Naive thymus-derived CD4-positive, alpha-beta T cell (primary cell): ENCODE data around the gene SAMM50. TPM values are rescaled to one million over a fixed set of nuclear protein-coding genes. Genes with fewer than 3 reads are reported as not detected.
A peak's percentile ranks its signal among the peaks of the same experiment; 100 is the strongest.

Experiments used
- ATAC-seq: fragments of 150-1000 bp; cut with Tn5 transposase; 2 replicates; pipeline ENCODE4 v1.10.0; 2021; ENCODE audit warnings: mild to moderate bottlenecking, moderate library complexity
- CTCF ChIA-PET: fragments of 350-600 bp; sonication (Branson Sonifier 250); formaldehyde crosslinking; loops from one replicate; lab custom pipeline; 2021; ENCODE audit warnings: antibody characterized with exemption; lab: Charles Lee
- POLR2A ChIA-PET: fragments of 350-600 bp; sonication (Branson Sonifier 250); formaldehyde crosslinking; loops from one replicate; lab custom pipeline; 2021; ENCODE audit warnings: antibody characterized with exemption, inconsistent platforms; lab: Charles Lee
- DNase-seq, 9 donors: peaks; one replicate each; pipeline versions ENCODE4 v3.0.0 to v3.0.0-alpha.2; 2020 to 2022; ENCODE audit warnings: mixed read lengths in 1 of 9
- H3K27ac ChIP-seq: one replicate; pipeline ENCODE4 v1.7.0; 2013; ENCODE audit warnings: mild to moderate bottlenecking, low read depth, low read length, moderate library complexity
- H3K27me3 ChIP-seq, 2 donors: one replicate each; pipeline ENCODE4 v1.7.0; 2013; ENCODE audit warnings: low read length in 2 of 2, mild to moderate bottlenecking in 2 of 2, moderate library complexity in 2 of 2; ENCODE audit not compliant: control insufficient read depth in 2 of 2, insufficient read depth in 2 of 2
- H3K36me3 ChIP-seq, 3 experiments: 1 replicate in 2 of 3; 2 replicates in 1 of 3; pipeline ENCODE4 v1.7.0; 2013; ENCODE audit warnings: low read length in 3 of 3, mild to moderate bottlenecking in 3 of 3, moderate library complexity in 1 of 3; ENCODE audit not compliant: insufficient read depth in 3 of 3, control insufficient read depth in 2 of 3
- H3K4me1 ChIP-seq, 2 donors: one replicate each; pipeline ENCODE4 v1.7.0; 2013; ENCODE audit warnings: low read length in 2 of 2, mild to moderate bottlenecking in 2 of 2, moderate library complexity in 1 of 2; ENCODE audit not compliant: control insufficient read depth in 2 of 2, insufficient read depth in 2 of 2
- H3K4me3 ChIP-seq: 2 replicates; pipeline ENCODE4 v1.7.0; 2013; ENCODE audit warnings: mild to moderate bottlenecking, low read length
- H3K9me3 ChIP-seq, 3 experiments: 1 replicate in 2 of 3; 2 replicates in 1 of 3; pipeline ENCODE4 v1.7.0; 2013; ENCODE audit warnings: low read length in 3 of 3; ENCODE audit not compliant: control insufficient read depth in 2 of 3
- H3K27ac Mint-ChIP-seq, 9 donors: one replicate each; pipeline ENCODE4 v1.8.0; 2020 to 2022; ENCODE audit warnings: mixed read lengths in 9 of 9, mild to moderate bottlenecking in 8 of 9, moderate library complexity in 5 of 9, inconsistent platforms in 2 of 9
- H3K27me3 Mint-ChIP-seq, 5 donors: one replicate each; pipeline ENCODE4 v1.8.0; 2021 to 2022; ENCODE audit warnings: mixed read lengths in 5 of 5, mild to moderate bottlenecking in 1 of 5
- H3K36me3 Mint-ChIP-seq, 5 donors: one replicate each; pipeline ENCODE4 v1.8.0; 2020 to 2022; ENCODE audit warnings: mixed read lengths in 5 of 5, mild to moderate bottlenecking in 3 of 5, inconsistent platforms in 1 of 5
- H3K4me1 Mint-ChIP-seq, 7 donors: one replicate each; pipeline ENCODE4 v1.8.0; 2020 to 2022; ENCODE audit warnings: mixed read lengths in 7 of 7, mild to moderate bottlenecking in 3 of 7, inconsistent platforms in 1 of 7
- H3K4me3 Mint-ChIP-seq, 10 donors: one replicate each; pipeline ENCODE4 v1.8.0; 2020 to 2022; ENCODE audit warnings: mild to moderate bottlenecking in 10 of 10, mixed read lengths in 10 of 10, moderate library complexity in 6 of 10, inconsistent platforms in 2 of 10
- H3K9me3 Mint-ChIP-seq, 11 donors: one replicate each; pipeline ENCODE4 v1.8.0; 2020 to 2022; ENCODE audit warnings: mixed read lengths in 11 of 11, mild to moderate bottlenecking in 4 of 11, inconsistent platforms in 1 of 11, moderate library complexity in 1 of 11
- intact Hi-C, 2 donors: fragments of 100-400 bp; cut with micrococcal nuclease; formaldehyde crosslinking; loops; one replicate each; pipeline ENCODE4 v1.15.1; 2023
- polyA plus RNA-seq, 2 donors: library from polyadenylated mRNA; unstranded; fragments of 300-500 nt; fragmentation: Illumina TruSeq; gene quantifications; one replicate each; pipeline ENCODE4 v1.2.3, GENCODE V29; 2021
- total RNA-seq, 6 experiments: library from RNA in 5 of 6; stranded (reverse) in 5 of 6; gene quantifications; 1 replicate in 5 of 6; 2 replicates in 1 of 6; pipeline ENCODE4 v1.2.3 and lab custom pipeline; 2021 to 2026

SAMM50 gene
- total and polyA plus RNA-seq, 7 experiments from 2014 or later: 25.9 to 62.3 (median 36.2) TPM

GRCh38 chr22:43980996-43981395 is 25.8 kb downstream of the SAMM50 start:
- Mint-ChIP-seq H3K4me1 (peaks cover 0 to 4% (median 0%) of the 10 kb centered on the region in 7 donors), H3K9me3 (peaks cover 0 to 1% (median 0%) of the 10 kb centered on the region in 11 donors), H3K4me3 (no peak overlapping the region), H3K27ac (no peak overlapping the region), H3K27me3 (no peaks in the 10 kb centered on the region), H3K36me3 (peaks cover 18 to 57% (median 25%) of the 10 kb centered on the region in 5 donors)
- H3K27me3 ChIP-seq: no peaks in the 10 kb centered on the region
- ChIA-PET CTCF (no interaction called here), POLR2A (no interaction called here)
- ATAC-seq (no peak), DNase-seq (no peak)
- no peaks in the 10 kb centered on the region for H3K9me3 ChIP-seq
- no peak overlapping the region for H3K4me3 ChIP-seq
- H3K4me1 ChIP-seq: no peaks in the 10 kb centered on the region
- H3K36me3 ChIP-seq: peaks cover 0 to 90% (median 0%) of the 10 kb centered on the region in 3 experiments
- no peak overlapping the region for H3K27ac ChIP-seq
- intact Hi-C loops: no loop called here

- H3K9me3 Mint-ChIP-seq: peaks cover 0 to 1% (median 0%) of the 10 kb centered on the region in 11 donors
- ATAC-seq (no peak), DNase-seq (no peak)
- peaks cover 0 to 4% (median 0%) of the 10 kb centered on the region in 7 donors for H3K4me1 Mint-ChIP-seq
- Histone ChIP-seq H3K4me3 (no peak overlapping the region), H3K27me3 (no peaks in the 10 kb centered on the region), H3K36me3 (peaks cover 0 to 87% (median 5%) of the 10 kb centered on the region in 3 experiments), H3K27ac (no peak overlapping the region), H3K4me1 (no peaks in the 10 kb centered on the region), H3K9me3 (no peaks in the 10 kb centered on the region)
- peak overlapping the region in 1 of 9 donors; percentile 15 for H3K27ac Mint-ChIP-seq
- POLR2A ChIA-PET: no interaction called here
- CTCF ChIA-PET: interaction anchor here (0.6 kb wide), 1 partner anchor 22 kb away, joined by 3 read pairs; no protein-coding TSS in a partner anchor
- no peaks in the 10 kb centered on the region for H3K27me3 Mint-ChIP-seq
- H3K36me3 Mint-ChIP-seq: peaks cover 13 to 52% (median 21%) of the 10 kb centered on the region in 5 donors
- intact Hi-C loops: no loop called here
- no peak overlapping the region for H3K4me3 Mint-ChIP-seq
These were observed 28.6 kb downstream of the SAMM50 start for GRCh38 chr22:43983808-43984207.

GRCh38 chr22:43985532-43985931 is 30.3 kb downstream of the SAMM50 start:
- peaks cover 0 to 87% (median 8%) of the 10 kb centered on the region in 3 experiments for H3K36me3 ChIP-seq
- POLR2A ChIA-PET: no interaction called here
- no peaks in the 10 kb centered on the region for H3K4me1 ChIP-seq
- H3K9me3 Mint-ChIP-seq: no peaks in the 10 kb centered on the region
- intact Hi-C loops: no loop called here
- peak overlapping the region in 1 of 9 donors; percentile 19 for H3K27ac Mint-ChIP-seq
- no peaks in the 10 kb centered on the region for H3K4me1 Mint-ChIP-seq
- no peak overlapping the region for H3K4me3 Mint-ChIP-seq
- no peaks in the 10 kb centered on the region for H3K27me3 ChIP-seq
- H3K36me3 Mint-ChIP-seq: peaks cover 0 to 45% (median 11%) of the 10 kb centered on the region in 5 donors
- DNase-seq (no peak), ATAC-seq (no peak)
- CTCF ChIA-PET: interaction anchor here (0.6 to 0.8 kb wide), 2 partner anchors 10 to 582 kb away, joined by 3 to 4 read pairs; no protein-coding TSS in a partner anchor
- H3K27ac ChIP-seq: no peak overlapping the region
- no peak overlapping the region for H3K4me3 ChIP-seq
- no peaks in the 10 kb centered on the region for H3K27me3 Mint-ChIP-seq
- H3K9me3 ChIP-seq: no peaks in the 10 kb centered on the region

GRCh38 chr22:43988116-43988820 is 33.0 kb downstream of the SAMM50 start:
- ATAC-seq (no peak), DNase-seq (no peak)
- no peak overlapping the region for H3K4me3 Mint-ChIP-seq
- POLR2A ChIA-PET: no interaction called here
- intact Hi-C loops: no loop called here
- peaks cover 2 to 5% (median 3%) of the 10 kb centered on the region in 7 donors for H3K4me1 Mint-ChIP-seq
- Histone ChIP-seq H3K4me3 (no peak overlapping the region), H3K27me3 (no peaks in the 10 kb centered on the region), H3K9me3 (no peaks in the 10 kb centered on the region), H3K4me1 (no peaks in the 10 kb centered on the region), H3K36me3 (peaks cover 0 to 80% (median 12%) of the 10 kb centered on the region in 3 experiments), H3K27ac (no peak overlapping the region)
- H3K36me3 Mint-ChIP-seq: peaks cover 0 to 49% (median 18%) of the 10 kb centered on the region in 5 donors
- H3K27me3 Mint-ChIP-seq: no peaks in the 10 kb centered on the region
- H3K9me3 Mint-ChIP-seq: no peaks in the 10 kb centered on the region
- no peak overlapping the region for H3K27ac Mint-ChIP-seq
- CTCF ChIA-PET: interaction anchor here (1.2 kb wide), 1 partner anchor 637 kb away, joined by 3 read pairs; no protein-coding TSS in a partner anchor

- H3K27me3 Mint-ChIP-seq: no peaks in the 10 kb centered on the region
- no peaks in the 10 kb centered on the region for H3K9me3 Mint-ChIP-seq
- ChIA-PET POLR2A (no interaction called here), CTCF (no interaction called here)
- peaks cover 0 to 50% (median 17%) of the 10 kb centered on the region in 5 donors for H3K36me3 Mint-ChIP-seq
- Histone ChIP-seq H3K27ac (no peak overlapping the region), H3K36me3 (peaks cover 0 to 73% (median 12%) of the 10 kb centered on the region in 3 experiments), H3K4me3 (no peak overlapping the region), H3K4me1 (no peaks in the 10 kb centered on the region), H3K27me3 (no peaks in the 10 kb centered on the region), H3K9me3 (no peaks in the 10 kb centered on the region)
- DNase-seq (no peak), ATAC-seq (no peak)
- intact Hi-C loops: no loop called here
- no peak overlapping the region for H3K4me3 Mint-ChIP-seq
- H3K27ac Mint-ChIP-seq: no peak overlapping the region
- peaks cover 6 to 11% (median 9%) of the 10 kb centered on the region in 7 donors for H3K4me1 Mint-ChIP-seq
These were observed 33.7 kb downstream of the SAMM50 start for GRCh38 chr22:43988960-43989359.

- H3K36me3 Mint-ChIP-seq: peaks cover 0 to 52% (median 17%) of the 10 kb centered on the region in 5 donors
- Histone ChIP-seq H3K9me3 (no peaks in the 10 kb centered on the region), H3K27me3 (no peaks in the 10 kb centered on the region), H3K4me3 (no peak overlapping the region), H3K27ac (no peak overlapping the region), H3K36me3 (peaks cover 0 to 73% (median 12%) of the 10 kb centered on the region in 3 experiments), H3K4me1 (no peaks in the 10 kb centered on the region)
- peaks cover 9 to 17% (median 15%) of the 10 kb centered on the region in 7 donors for H3K4me1 Mint-ChIP-seq
- no peaks in the 10 kb centered on the region for H3K27me3 Mint-ChIP-seq
- no peak for DNase-seq
- POLR2A ChIA-PET: no interaction called here
- CTCF ChIA-PET: interaction anchor here (0.6 to 1.1 kb wide), 2 partner anchors 578 to 650 kb away, joined by 3 to 4 read pairs; no protein-coding TSS in a partner anchor
- H3K27ac Mint-ChIP-seq: no peak overlapping the region
- ATAC-seq: no peak
- intact Hi-C loops: loop anchor here in 1 of 2 donors (5.0 to 10.0 kb wide), 2 partner anchors 192 to 695 kb away; partner anchors contain the start of gene PARVG
- no peaks in the 10 kb centered on the region for H3K9me3 Mint-ChIP-seq
- H3K4me3 Mint-ChIP-seq: no peak overlapping the region
These were observed 34.8 kb downstream of the SAMM50 start for GRCh38 chr22:43990044-43990443.
